MM.1S (cell line): ENCODE results near the gene HABP2.

ENCODE experiments used
- DNase-seq: peaks from one replicate; pipeline ENCODE4 v3.0.0-alpha.2; 2015
- H2AFZ ChIP-seq: fragments of 300-600 bp; sonication (generic); 2 replicates; pipeline ENCODE4 v1.6.0; 2016; ENCODE audit warnings: antibody characterized with exemption, low read length
- H3F3A ChIP-seq: fragments of 300-600 bp; sonication (generic); 2 replicates; pipeline ENCODE4 v1.6.1; 2016; ENCODE audit warnings: mild to moderate bottlenecking, antibody characterized with exemption, low read length, moderate library complexity, mixed read lengths; ENCODE audit not compliant: insufficient read depth
- H3K27ac ChIP-seq: fragments of 300-600 bp; sonication (generic); 2 replicates; pipeline ENCODE4 v1.5.1; 2016; ENCODE audit warnings: mild to moderate bottlenecking, low read length
- H3K27me3 ChIP-seq: fragments of 300-600 bp; sonication (generic); replicated peaks from 2 replicates; pipeline ENCODE4 v1.6.0; 2016; ENCODE audit warnings: low read length; ENCODE audit not compliant: insufficient read depth
- H3K36me3 ChIP-seq: fragments of 300-600 bp; sonication (generic); replicated peaks from 2 replicates; pipeline ENCODE4 v1.6.1; 2016; ENCODE audit warnings: mild to moderate bottlenecking, low read length, mixed read lengths; ENCODE audit not compliant: insufficient read depth
- H3K4me1 ChIP-seq: fragments of 300-600 bp; sonication (generic); 2 replicates; pipeline ENCODE4 v1.6.1; 2016; ENCODE audit warnings: low read length, mixed read lengths
- H3K4me2 ChIP-seq: fragments of 300-600 bp; sonication (generic); 2 replicates; pipeline ENCODE4 v1.6.0; 2016; ENCODE audit warnings: low read depth, low read length
- H3K4me3 ChIP-seq: fragments of 300-600 bp; sonication (generic); 2 replicates; pipeline ENCODE4 v1.5.1; 2016; ENCODE audit warnings: low read length, mixed read lengths
- H3K79me2 ChIP-seq: fragments of 300-600 bp; sonication (generic); 2 replicates; pipeline ENCODE4 v1.6.1; 2016; ENCODE audit warnings: mixed run types, low read length, mixed read lengths
- H3K9ac ChIP-seq: fragments of 300-600 bp; sonication (generic); 2 replicates; pipeline ENCODE4 v1.6.1; 2016; ENCODE audit warnings: low read length, mixed read lengths
- H3K9me2 ChIP-seq: fragments of 300-600 bp; sonication (generic); replicated peaks from 2 replicates; pipeline ENCODE4 v1.6.1; 2016; ENCODE audit warnings: mild to moderate bottlenecking, low read length, mixed read lengths; ENCODE audit not compliant: insufficient read depth
- H3K9me3 ChIP-seq: fragments of 300-600 bp; sonication (generic); replicated peaks from 2 replicates; pipeline ENCODE4 v1.6.1; 2016; ENCODE audit warnings: mild to moderate bottlenecking, low read length, mixed read lengths; ENCODE audit not compliant: insufficient read depth
- H4K20me1 ChIP-seq: fragments of 300-600 bp; sonication (generic); 2 replicates; pipeline ENCODE4 v1.6.1; 2016; ENCODE audit warnings: mild to moderate bottlenecking, low read length, moderate library complexity, mixed read lengths; ENCODE audit not compliant: insufficient read depth
- CTCF ChIP-seq: fragments of 300-600 bp; sonication (generic); IDR thresholded peaks from 2 replicates; pipeline ENCODE4 v1.5.1; 2016; ENCODE audit warnings: antibody characterized with exemption, low read length, mixed read lengths
- EZH2 ChIP-seq: fragments of 300-600 bp; sonication (generic); optimal IDR thresholded peaks from 2 replicates; pipeline ENCODE3; 2017; ENCODE audit warnings: low read depth, mild to moderate bottlenecking, antibody characterized with exemption, low read length, mixed read lengths
- EZH2phosphoT487 ChIP-seq: fragments of 300-600 bp; sonication (generic); IDR thresholded peaks from 2 replicates; pipeline ENCODE4 v1.6.1; 2018; ENCODE audit warnings: antibody characterized with exemption, low read length

The HABP2 gene

GRCh38 chr10:113550365-113550764 is 2.5 kb upstream of the HABP2 start:
- Histone ChIP-seq H4K20me1 (no peaks in the 10 kb centered on the region), H3K9me2 (no peaks in the 10 kb centered on the region), H3K27ac (no peak overlapping the region), H3K79me2 (no peaks in the 10 kb centered on the region), H3K4me1 (no peaks in the 10 kb centered on the region), H3K9me3 (no peaks in the 10 kb centered on the region), H3K27me3 (no peaks in the 10 kb centered on the region), H3K4me3 (no peak overlapping the region), H3K9ac (no peak overlapping the region), H3K36me3 (no peaks in the 10 kb centered on the region), H3F3A (no peaks in the 10 kb centered on the region), H2AFZ (no peak overlapping the region), H3K4me2 (no peak overlapping the region)
- no peak for DNase-seq
- no peak for TF ChIP-seq EZH2phosphoT487

- Histone ChIP-seq H3F3A (no peaks in the 10 kb centered on the region), H3K27ac (no peak overlapping the region), H3K4me2 (no peak overlapping the region), H3K9ac (no peak overlapping the region), H4K20me1 (no peaks in the 10 kb centered on the region), H3K4me3 (no peak overlapping the region), H3K9me2 (no peaks in the 10 kb centered on the region), H3K27me3 (no peaks in the 10 kb centered on the region), H3K36me3 (no peaks in the 10 kb centered on the region), H3K4me1 (no peaks in the 10 kb centered on the region), H3K9me3 (no peaks in the 10 kb centered on the region), H2AFZ (no peak overlapping the region), H3K79me2 (no peaks in the 10 kb centered on the region)
- DNase-seq: no peak
- TF ChIP-seq CTCF (no peak), EZH2phosphoT487 (no peak), EZH2 (no peak)
These were observed 839 bp upstream of the HABP2 start for GRCh38 chr10:113552014-113552413.

- no peak overlapping the region for H3K27ac ChIP-seq
- H3K27me3 ChIP-seq: no peaks in the 10 kb centered on the region
- no peak for DNase-seq
These were observed 296 bp downstream of the HABP2 start for GRCh38 chr10:113553149-113553548.

GRCh38 chr10:113554214-113554613 is 1.4 kb downstream of the HABP2 start:
- Histone ChIP-seq H3K27ac (no peak overlapping the region), H4K20me1 (no peaks in the 10 kb centered on the region), H3K27me3 (no peaks in the 10 kb centered on the region), H3K9me3 (no peaks in the 10 kb centered on the region), H3K79me2 (no peaks in the 10 kb centered on the region), H3K36me3 (no peaks in the 10 kb centered on the region), H3K9ac (no peak overlapping the region), H3F3A (no peaks in the 10 kb centered on the region), H3K4me2 (no peak overlapping the region), H3K9me2 (no peaks in the 10 kb centered on the region), H3K4me3 (no peak overlapping the region), H2AFZ (no peak overlapping the region), H3K4me1 (no peaks in the 10 kb centered on the region)
- TF ChIP-seq CTCF: no peak
- no peak for TF ChIP-seq EZH2phosphoT487
- no peak for TF ChIP-seq EZH2
- DNase-seq: no peak

More at GRCh38 chr10:113553149-113553548, 296 bp downstream of the HABP2 start:
- no peak overlapping the region for H3K4me3 ChIP-seq
- H3K36me3 ChIP-seq: no peaks in the 10 kb centered on the region
- no peaks in the 10 kb centered on the region for H3K4me1 ChIP-seq
- no peak overlapping the region for H3K4me2 ChIP-seq
- no peaks in the 10 kb centered on the region for H3K9me2 ChIP-seq
- no peak overlapping the region for H2AFZ ChIP-seq
- H3K79me2 ChIP-seq: no peaks in the 10 kb centered on the region
- no peaks in the 10 kb centered on the region for H3K9me3 ChIP-seq
- TF ChIP-seq EZH2 (no peak), EZH2phosphoT487 (no peak), CTCF (no peak)
- H3K9ac ChIP-seq: no peak overlapping the region
- H3F3A ChIP-seq: no peaks in the 10 kb centered on the region
- H4K20me1 ChIP-seq: no peaks in the 10 kb centered on the region
